Mammary epithelial cell (primary cell): ENCODE data around the gene SMARCC1.

Source experiments
- EZH2 ChIP-seq: IDR thresholded peaks from 2 replicates; pipeline ENCODE4 v1.6.1; 2012; ENCODE audit warnings: low read length, inconsistent platforms, borderline replicate concordance
- TF ChIP-seq, protein P1 (sequence below), 2 donors: IDR thresholded peaks in 1 of 2; conservative IDR thresholded peaks in 1 of 2; 2 replicates each; pipeline ENCODE4 v1.5.1; 2011 to 2012; ENCODE audit warnings: inconsistent platforms in 2 of 2, low read length in 2 of 2, mild to moderate bottlenecking in 2 of 2, control low read depth in 1 of 2, low read depth in 1 of 2; ENCODE audit not compliant: insufficient read depth in 1 of 2; ENCODE audit errors: extremely low read depth in 1 of 2

DNA sequence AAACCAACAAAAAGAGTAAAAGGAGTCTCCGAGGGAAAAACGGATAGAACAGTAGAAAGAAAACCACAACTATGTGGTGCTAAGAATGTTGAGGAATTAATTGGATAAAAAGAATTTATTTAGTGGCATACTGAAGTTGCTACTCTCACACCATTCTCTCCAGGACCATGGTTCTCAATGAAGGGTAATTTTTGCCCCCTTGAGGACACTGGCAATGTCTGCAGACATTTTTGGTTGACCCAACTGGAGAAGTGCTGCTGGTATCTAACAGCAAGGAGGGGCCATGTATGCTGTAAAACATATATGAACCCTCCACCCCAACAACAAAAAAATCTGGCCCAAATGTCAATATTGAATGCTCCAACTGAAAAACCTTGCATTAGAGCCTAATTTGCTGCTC lies 117.2 kb downstream of the SMARCC1 start:
- TF ChIP-seq, protein P1, sequence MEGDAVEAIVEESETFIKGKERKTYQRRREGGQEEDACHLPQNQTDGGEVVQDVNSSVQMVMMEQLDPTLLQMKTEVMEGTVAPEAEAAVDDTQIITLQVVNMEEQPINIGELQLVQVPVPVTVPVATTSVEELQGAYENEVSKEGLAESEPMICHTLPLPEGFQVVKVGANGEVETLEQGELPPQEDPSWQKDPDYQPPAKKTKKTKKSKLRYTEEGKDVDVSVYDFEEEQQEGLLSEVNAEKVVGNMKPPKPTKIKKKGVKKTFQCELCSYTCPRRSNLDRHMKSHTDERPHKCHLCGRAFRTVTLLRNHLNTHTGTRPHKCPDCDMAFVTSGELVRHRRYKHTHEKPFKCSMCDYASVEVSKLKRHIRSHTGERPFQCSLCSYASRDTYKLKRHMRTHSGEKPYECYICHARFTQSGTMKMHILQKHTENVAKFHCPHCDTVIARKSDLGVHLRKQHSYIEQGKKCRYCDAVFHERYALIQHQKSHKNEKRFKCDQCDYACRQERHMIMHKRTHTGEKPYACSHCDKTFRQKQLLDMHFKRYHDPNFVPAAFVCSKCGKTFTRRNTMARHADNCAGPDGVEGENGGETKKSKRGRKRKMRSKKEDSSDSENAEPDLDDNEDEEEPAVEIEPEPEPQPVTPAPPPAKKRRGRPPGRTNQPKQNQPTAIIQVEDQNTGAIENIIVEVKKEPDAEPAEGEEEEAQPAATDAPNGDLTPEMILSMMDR (conservative IDR thresholded peaks at IDR 0.05 in 1 of 2, IDR thresholded peaks at IDR 0.05 in 1 of 2; ENCODE audit: extremely low read depth in 1 of 2, insufficient read depth in 1 of 2, low read depth in 1 of 2, low read length in 2 of 2): peak; percentile 9 to 19
- TF ChIP-seq EZH2: no peak
